Suppressor macrophage treated with lipopolysaccharide for 4 hours (primary cell): ENCODE measurements around the gene ARID4B.
"Not testable (repeated sequence)": the region's sequence is repeated elsewhere in the genome, so short reads cannot be mapped to it uniquely, and the experiment has no call there.

Experiments used
- DNase-seq: peaks from one replicate; pipeline ENCODE4 v3.0.0-alpha.2; 2020

The ARID4B gene

DNA sequence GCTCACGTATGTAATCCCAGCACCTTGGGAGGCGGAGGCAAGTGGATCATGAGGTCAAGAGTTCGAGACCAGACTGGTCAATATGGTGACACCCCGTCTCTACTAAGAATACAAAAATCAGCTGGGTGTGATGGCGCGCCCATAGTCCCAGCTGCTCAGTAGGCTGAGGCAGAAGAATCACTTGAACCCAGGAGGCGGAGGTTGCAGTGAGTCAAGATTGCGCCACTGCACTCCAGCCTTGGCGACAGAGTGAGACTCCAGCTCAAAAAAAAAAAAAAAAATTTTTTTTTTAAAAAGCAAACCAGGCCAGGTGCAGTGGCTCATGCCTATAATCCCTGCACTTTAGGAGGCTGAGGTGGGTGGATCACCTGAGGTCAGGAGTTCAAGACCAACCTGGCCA is 168.7 kb downstream of the ARID4B start:
- DNase-seq, result not testable (repeated sequence)

DNA sequence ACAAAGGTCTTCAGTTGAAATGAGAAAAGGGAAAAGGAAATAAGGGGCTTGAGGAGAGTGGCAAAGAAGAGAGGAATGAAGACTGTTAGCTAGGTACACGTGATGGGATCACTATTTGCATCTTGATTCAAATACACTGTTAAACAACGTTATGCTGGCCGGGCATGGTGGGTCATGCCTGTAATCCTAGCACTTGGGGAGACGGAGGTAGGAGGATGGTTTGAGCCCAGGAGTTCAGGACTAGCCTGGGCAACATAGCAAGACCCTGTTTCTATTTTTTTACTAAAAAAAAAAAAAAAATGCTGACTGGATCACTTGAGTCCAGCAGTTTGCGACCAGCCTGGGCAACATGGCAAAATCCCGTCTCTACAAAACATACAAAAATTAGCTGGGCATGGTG is 169.3 kb downstream of the ARID4B start:
- DNase-seq, result no peak

DNA sequence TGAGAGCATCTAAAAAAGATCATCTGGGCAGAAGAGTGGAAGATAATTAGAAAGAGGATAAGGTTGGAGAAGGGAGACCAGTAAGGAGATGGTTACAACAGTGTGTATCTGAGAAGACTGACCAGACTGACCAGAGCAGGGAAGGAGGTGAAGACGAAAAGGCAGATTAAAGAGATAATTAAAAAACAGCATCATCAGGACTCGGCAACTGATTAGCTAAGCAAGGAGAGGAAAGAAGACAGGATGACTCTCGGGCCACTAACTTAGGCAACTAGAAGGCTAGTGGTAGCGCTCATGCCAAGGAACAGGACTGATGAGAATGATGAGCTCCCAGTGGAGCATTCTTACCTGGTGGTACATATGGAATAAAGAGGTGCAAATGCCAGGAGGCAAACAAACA is 170.8 kb downstream of the ARID4B start:
- no peak for DNase-seq

DNA sequence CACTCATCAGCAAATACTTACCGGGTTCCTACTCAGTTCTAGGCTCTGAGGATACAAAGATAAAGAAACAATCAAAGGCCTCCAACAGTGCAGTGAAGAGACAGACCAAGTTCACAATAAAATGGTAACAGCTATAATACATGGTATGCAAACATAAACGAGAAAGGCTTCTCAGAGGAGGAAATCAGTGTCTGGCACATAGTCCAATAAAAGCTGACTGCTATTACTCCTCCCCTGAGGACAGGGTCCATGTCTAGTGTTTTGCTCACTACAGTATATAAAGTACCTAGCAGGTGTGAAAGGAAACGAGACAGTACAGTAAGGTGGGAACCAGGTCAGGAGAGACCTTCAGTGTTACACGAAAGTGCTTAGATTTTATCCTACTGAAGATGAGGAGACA is 171.2 kb downstream of the ARID4B start:
- DNase-seq, result no peak

DNA sequence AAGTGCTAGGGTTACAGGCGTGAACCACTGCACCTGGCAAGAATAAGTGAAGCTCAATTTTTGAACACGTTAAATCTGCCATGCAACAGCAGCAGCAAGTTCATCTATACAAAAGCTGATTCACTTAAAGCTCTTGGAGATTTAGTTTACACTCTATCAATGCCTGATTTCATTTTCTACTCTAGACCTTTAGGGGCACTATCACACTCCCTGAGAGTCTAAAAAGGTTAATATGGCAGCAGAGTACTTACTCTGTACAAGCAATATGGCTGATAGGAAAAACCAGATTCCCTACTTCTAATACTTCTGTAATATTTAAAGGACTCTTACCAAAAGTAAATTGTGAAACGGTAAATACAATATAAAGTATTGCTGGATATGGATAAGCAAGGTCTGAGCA is 171.7 kb downstream of the ARID4B start:
- DNase-seq, result no peak

DNA sequence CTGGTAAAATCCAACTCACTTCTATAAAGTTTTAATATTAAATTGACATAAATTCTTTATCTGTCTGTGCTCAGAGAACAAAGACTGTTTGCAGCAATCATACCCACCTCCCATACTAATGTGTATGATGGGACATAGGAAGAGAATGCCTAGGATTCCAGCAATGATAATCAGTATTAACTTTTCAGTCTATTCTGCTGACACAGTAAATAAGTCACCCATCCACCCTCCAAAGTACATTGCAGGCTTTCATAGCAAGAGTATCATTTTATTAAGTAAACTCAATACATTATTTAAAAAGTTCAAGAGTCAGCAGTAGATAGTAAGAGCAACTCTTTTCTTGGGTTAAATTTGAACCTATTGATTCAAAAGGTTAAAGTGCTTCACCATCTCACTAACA is 175.7 kb downstream of the ARID4B start:
- DNase-seq, result no peak

DNA sequence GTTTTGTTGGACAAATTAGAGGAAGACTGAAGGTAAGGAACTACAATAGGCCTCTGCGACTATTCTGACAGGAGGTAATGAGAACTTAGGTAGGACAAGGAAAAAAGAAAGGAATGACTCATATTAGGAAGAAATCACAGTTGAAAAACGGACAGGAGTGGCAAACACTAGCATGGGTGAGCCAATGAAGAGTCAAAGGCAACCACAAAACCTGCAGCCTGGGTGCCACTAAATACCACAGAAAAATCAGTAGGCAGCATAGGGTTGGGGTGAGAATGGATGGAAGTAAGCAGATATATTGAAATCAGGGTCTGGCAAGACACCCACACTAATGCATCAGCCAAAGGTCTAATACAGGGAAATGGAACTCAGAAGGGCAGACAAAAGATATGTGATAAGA is 176.9 kb downstream of the ARID4B start:
- DNase-seq, result no peak

DNA sequence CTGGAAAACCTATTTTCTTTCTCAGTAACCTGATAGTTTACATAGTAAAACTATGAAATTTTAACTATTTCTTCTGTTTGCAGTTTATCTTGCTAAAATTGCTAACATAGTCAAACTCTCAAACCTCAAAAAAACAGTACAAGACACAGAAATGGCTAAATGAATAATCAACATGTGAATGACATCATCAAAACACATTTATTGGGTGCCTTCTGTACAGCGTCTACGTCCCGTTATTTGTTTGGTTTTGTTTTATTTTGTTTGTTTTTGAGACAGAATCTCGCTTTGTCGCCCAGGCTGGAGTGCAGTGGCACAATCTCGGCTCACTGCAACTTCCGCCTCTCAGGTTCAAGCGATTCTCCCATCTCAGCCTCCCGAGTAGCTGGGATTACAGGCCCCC is 178.2 kb downstream of the ARID4B start:
- DNase-seq, result no peak

DNA sequence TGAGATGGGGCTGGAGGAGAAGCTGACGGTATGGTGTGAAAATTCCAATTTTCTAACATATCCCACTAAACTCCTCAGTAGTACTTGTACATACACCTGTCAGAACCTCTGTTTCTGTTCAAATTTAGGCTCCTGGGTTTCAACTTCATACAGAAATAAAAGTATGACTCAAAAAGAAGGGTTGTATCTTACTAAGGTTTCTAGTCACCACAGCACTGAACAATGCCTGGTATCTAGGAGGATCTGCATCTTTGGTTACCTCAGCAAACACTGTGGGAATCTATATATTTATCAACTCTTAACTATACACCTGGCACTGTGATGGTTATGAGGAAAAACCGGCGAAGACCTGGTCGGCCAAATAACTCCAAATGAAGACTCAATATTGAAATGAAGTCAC is 180.7 kb downstream of the ARID4B start:
- DNase-seq, result no peak

DNA sequence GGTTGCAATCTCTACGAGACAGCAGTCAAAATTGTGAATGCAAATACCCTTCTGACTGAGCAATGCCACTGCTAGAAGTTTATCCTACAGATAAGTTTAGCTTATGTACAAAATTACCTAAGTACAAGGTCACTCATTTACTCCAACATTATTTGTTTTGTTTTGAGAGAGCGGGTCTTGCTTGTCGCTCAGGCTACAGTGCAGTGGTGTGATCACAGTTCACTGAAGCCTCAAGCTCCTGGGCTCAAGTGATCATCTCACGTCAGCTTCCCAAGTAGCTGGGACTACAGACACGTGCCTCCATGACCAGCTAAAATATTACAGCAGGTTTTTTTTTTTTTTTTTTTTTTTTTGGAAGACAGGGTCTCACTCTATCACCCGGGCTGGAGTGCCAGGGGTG is 182.3 kb downstream of the ARID4B start:
- no peak for DNase-seq

DNA sequence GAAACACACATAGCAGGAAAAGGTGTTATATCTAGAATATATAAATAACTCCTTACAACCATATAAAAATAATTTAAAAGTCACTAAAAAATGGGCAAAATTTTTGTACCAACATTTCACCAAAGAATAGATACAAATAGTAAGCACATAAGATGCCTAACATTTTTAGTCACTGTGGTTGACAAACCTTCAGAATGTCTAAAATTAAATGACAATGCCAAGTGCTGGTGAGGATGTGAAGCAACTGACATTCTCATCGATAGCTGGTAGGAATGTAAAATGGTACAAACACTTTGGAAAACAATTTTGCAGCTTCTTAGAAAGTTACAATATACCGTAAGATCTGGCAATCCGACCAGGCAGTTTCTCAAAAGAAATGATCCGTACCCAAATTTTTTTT is 185.0 kb downstream of the ARID4B start:
- no peak for DNase-seq

DNA sequence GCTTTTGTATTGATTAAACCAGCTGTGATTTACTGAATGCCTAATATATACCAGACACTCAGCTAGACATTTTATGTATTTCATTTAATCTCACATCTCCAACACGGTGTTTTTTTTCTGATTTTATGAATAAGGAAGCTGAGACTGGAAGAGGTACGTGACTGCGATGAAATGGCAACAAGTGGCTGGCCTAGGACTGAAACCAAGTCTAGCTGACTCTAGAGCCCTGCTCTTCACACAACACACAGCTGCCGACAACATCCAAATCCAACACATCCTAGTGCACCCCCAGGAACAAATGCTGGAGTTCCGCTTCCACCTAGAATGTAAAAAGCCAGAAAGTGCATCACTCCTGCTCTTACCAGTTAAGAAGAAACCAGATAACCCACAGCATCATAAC is 188.7 kb downstream of the ARID4B start:
- DNase-seq, result no peak

DNA sequence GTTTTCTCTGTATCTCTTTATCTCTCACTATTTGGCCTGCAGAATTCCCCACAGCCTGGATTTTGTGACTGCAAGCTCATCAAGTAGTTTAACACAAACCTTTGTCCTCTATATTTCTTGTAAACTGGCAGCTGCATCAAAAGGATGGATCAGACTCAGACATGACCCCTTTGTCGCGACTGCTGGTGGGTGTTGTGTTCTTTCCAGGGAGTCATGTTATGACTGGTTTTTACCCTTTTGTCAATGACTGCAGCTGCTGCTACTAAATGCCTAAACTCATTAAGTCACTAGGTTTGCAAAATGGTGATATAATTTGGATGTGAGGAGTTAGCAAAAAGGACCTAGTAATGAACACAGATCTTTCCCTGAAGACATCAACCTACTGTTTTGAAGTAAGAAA is 189.2 kb downstream of the ARID4B start:
- no peak for DNase-seq

DNA sequence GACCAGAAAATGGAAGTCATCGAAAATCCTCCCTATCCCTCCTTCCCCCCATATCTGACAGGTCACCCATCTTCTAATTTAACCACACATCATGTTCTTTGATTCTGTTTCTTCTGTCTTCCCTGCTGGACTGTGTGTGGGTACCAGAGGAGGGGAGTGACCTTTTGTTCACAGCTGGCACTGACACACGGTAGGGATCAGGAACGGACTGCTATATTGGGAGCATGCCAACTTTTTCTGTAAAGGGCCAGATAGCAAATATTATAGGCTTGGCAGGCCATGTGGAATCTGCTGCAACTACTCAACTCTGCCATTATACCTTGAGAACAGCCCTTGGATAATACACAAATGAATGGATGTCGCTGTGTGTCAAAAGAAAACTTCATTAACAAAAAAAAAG is 191.9 kb downstream of the ARID4B start:
- no peak for DNase-seq

DNA sequence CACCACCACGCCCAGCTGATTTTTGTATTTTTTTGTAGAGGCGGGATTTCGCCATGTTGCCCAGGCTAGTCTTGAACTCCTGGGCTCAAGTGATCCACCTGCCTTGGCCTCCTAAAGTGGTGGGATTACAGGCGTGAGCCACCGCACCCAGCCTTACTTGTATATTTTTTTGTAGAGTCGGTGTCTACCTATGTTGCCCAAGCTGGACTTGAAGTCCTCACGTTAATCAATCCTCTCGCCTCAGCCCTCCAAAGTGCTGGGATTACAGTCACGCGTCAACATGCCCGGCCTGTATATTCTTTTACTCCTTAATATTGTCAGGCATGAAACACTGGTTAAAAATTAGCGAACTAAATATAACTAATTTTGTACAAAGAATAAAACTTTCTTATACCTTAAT is 193.8 kb downstream of the ARID4B start:
- DNase-seq, result no peak

DNA sequence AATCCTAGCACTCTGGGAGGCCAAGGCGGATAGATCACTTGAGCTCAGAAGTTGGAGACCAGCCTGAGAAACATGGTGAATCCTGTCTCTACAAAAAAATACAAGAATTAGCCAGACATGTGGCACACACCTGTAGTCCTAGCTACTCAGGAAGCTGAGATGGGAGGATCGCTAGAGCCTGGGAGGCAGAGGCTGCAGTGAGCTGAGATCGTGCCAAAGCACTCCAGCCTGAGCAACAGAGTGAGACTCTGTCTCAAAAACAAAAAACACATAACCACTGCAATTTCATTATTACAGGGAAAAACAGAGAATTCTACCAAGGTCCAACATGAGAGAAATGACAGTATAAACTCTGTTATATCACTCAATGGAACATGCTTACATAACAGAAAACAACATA is 194.9 kb downstream of the ARID4B start:
- DNase-seq, result no peak

DNA sequence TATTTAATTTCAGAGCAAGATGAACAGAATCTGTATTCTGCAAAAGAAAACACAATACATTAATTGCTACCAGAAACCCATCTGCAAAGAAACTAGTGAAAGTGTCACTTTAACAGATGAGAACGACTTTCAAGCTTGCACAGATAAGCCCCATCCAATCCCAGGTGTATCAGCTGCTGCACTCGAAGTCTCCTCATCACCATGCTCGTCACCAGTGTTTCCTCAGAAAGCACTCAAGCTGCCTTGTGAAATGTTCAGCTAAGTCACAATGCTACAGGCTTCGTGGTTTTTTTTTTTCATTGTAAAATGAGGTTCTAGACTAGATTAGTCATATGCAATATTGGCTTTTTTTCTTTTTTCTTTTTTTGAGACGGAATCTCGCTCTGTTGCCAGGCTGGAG is 196.0 kb downstream of the ARID4B start:
- no peak for DNase-seq

DNA sequence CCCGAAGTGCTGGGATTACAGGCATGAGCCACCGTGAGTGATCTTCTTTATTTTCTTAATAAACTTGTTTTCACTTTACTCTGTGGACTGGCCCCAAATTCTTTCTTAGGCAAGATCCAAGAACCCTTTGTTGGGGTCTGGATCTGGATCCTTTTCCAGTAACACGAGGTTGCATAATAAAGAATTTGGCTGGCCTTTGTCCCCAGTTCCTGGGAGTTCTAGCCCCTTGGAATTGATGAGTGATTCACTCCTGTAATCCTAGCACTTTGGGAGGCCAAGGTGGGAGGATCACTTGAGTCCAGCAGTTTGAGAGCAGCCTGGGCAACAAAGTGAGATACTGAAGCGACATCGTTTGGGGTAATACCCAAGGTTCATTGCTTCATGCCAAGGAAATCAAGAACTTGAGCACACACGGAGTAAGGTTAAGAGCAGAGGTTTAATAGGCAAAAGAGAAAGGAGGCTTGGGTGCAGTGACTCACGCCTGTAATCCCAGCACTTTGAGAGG is 197.2 kb downstream of the ARID4B start:
- no peak for DNase-seq

DNA sequence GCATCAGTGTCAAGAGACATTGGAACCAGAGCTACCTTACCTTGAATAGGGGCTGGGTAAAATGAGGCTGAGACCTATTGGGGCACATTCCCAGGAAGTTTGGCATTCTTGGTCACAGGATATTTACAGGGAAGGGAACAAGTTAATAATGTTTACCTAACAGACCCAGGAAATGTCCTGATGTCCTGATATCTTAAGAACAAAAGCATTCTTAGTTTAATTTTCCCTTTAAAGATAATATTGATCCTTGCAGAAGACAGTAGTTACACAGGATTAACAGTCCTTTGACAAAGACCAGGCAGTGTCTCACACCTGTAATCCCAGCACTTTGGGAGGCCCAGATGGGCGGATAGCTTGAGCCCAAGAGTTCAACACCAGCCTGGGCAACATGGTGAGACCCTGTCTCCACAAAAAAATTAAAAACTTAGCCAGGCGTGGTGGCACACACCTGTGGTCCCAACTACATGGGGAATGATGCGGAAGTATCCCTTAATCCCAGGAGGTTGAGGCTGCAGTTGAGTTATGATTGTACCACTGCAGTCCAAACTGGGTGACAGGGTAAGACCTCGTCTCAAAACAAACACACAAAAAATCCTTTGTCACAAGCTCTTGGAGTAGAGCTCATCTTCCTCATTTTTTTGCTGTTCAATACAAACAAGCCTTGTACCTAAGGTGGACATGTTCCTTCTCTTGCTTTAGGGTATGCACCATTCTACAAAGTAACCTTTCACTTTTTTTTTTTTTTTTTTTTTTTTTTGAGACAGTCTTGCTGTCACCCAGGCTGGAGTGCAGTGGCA is 198.0 kb downstream of the ARID4B start:
- DNase-seq, result no peak

DNA sequence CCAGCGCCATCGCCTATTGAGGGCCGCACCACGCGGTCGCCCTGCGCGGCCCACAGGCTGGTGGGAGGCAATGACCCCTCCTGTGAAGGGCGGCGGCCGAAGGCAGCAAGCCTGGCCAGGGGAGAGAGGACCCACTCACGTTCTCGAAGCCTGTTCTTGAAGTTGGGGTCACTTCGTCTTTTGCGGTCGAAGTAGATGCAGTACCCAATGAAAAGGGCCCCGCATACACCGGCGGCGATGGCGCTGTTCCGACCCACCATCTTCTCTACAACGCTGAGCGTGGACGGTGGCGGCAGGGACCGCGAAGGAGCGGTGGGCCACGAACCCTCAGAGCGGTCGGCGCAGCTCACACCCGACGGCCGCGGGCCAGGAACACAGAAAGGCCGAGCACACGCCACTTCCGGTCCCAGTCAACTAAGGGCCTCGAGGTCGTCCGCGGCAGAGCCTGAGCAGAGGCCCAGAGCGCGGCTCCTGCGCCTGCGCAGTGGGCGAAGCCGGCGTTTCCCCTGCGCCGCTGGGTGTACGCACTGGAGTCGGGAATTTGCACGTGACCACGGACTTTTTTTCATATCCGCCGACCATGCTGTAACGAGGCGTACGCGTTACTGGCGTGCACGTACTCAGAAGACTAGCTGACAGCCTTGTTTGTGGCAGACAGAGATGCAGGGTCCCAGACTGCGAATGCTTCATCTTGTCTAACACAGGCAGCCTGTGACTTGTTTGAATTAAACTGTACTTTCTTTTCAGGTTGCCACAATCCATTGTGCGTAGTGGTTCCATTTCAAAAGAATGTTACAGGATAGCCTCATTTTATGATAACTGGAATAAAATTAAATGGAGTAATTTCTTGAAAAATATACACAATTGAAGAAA is 199.3 kb downstream of the ARID4B start, which contains the start of gene TOMM20:
Gene TOMM20, minus strand, starts transcription at position 382 of the 873 bp plus-strand sequence. Its CDS starts 122 bp downstream, at position 260.
- DNase-seq, result peak; percentile 99

DNA sequence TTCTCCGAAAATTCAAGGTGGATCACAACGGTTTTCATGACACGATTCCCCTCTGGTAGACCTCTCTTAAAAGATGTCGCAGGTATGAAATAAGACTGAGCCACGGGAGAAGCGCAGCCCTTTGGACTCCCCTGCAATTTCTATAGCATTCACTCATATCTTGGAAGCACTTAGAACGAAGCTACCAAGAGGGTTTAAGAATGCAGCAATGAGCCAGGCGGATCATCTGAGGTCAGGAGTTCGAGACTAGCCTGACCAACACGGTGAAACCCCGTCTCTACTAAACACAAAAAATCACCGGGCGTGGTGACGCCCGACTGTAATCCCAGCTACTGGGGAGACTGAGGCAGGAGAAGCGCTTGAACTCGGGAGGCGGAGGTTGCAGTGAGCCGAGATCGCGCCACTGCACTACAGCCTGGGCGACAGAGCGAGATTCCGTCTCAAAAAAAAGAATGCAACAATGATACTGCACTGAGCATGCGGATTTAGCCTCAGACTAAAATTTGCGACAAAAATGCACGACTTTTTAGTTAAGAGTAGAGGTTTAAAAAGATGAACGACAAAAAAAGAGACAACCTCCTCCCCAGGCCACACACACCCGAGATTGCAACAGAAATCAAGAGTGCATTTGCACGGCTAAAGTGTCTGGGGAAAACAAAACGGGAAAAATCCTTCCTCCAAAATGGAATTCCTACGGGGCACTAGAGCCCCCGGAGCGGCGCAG is 200.1 kb downstream of the ARID4B start:
- no peak for DNase-seq

DNA sequence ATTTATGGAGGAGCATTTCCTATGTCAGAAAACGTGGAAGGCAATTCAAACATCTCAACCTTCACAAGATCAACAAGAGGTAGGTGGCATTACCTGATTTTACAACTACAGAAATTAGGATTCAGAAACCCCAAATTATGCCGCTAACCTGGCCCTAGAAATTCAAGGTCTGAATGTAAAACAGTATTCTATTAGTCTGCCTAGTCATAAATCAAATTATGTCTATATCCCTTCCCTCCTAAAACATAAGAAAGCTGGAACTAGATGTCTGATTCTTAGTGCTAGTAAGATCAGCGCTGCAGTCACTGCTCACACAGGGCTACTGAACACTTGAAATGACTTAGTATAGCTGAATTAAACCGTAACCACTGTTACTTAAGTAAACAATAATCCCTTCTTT is 200.8 kb downstream of the ARID4B start:
- no peak for DNase-seq

DNA sequence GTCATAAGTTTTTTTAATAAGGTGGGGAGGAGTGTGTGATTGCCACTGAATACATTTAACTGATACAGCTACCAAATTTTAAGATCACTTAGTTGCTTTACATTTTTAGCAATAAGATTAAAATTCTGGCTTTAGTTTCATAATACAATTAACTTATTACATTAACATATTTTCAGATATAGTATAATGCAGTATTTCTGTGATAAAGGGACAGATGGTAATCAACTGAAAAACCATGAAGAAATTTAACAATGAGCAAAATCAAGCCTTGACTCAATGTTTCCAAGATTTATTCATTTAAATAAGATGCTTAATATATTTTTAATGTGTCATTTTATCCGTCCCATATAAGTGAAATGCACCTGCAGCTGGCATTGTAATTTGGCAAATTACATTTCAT is 203.3 kb downstream of the ARID4B start:
- DNase-seq, result no peak
